H1 (cell line): ENCODE data around the gene IVNS1ABP. TPM values are rescaled to one million over a fixed set of nuclear protein-coding genes. Genes with fewer than 3 reads are reported as not detected.

Source experiments
- NANOG ChIP-seq: IDR thresholded peaks from 2 replicates; pipeline ENCODE4 v1.6.1; 2011; ENCODE audit warnings: low read length, low read depth, mild to moderate bottlenecking, inconsistent platforms; ENCODE audit not compliant: insufficient read depth, poor library complexity, severe bottlenecking
- ZNF274 ChIP-seq: IDR thresholded peaks from 2 replicates; pipeline ENCODE4 v1.7.0; 2012; ENCODE audit warnings: low read length, borderline replicate concordance; ENCODE audit errors: extremely low read depth
- polyA plus RNA-seq, 7 experiments: library from polyadenylated mRNA; depleted of rRNA in 3 of 7; stranded (reverse) in 5 of 7; unstranded in 2 of 7; fragments of >200 nt in 5 of 7; fragments of 200-250 nt in 2 of 7; gene quantifications; 1 replicate in 5 of 7; 2 replicates in 1 of 7; 4 replicates in 1 of 7; pipeline versions ENCODE4 v1.2.1 to v1.2.3, GENCODE V29; 2011 to 2013; ENCODE audit warnings: missing spikeins in 2 of 7, mixed read lengths in 2 of 7
- total RNA-seq: library from RNA; stranded (reverse); fragmentation: NEBNext Ultra II Directional; extraction: Animal tissue kit (Norgen Biotek cat#: 25700); gene quantifications from 2 replicates; pipeline ENCODE4 v1.2.1, GENCODE V29; 2021
- TF ChIP-seq, protein P1 (sequence below): IDR thresholded peaks from 2 replicates; pipeline ENCODE4 v1.6.1; 2011; ENCODE audit warnings: low read depth, mild to moderate bottlenecking, low read length; ENCODE audit not compliant: insufficient read depth

The IVNS1ABP gene
- total and polyA plus RNA-seq, 2 of the 8 experiments (the other 6 are each of a cell fraction or from before 2014, with no cell fraction given): 65.9 to 189 TPM

DNA sequence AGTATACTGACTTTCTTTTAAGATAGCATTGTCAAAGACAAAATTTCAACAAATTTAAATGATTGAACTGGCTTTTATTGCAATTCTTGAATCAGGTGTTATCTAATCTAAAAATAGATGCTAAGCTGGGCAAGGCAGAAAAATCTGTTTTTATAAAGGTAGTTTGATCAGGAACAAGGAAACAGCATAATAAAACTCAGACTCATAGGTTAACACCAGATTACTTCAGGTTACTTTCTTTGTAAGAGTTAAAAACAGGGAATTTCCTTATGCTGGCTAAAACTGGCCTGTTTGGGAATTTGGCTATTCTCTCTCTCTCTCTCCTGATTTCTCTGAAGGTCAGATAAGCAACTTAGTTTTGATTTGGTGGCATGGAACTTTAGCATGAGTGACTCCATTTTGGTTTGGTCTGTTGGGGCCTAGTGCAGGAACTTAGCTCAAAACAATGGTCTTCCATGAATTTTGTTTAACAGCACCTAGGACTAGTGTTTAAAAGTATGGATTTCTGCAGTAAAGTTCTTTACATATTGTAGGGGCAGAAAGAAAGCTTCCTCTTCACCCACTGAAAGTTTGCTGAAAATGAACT is 24.2 kb upstream of the IVNS1ABP start (continued):
- no peak for TF ChIP-seq NANOG
- TF ChIP-seq, protein P1, sequence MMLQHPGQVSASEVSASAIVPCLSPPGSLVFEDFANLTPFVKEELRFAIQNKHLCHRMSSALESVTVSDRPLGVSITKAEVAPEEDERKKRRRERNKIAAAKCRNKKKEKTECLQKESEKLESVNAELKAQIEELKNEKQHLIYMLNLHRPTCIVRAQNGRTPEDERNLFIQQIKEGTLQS: no peak
- TF ChIP-seq ZNF274: no peak
